GM19372 (cell line): ENCODE measurements around the gene ARL15.
"Not testable (repeated sequence)": the region's sequence is repeated elsewhere in the genome, so short reads cannot be mapped to it uniquely, and the experiment has no call there.

Experiments used
- ATAC-seq: cut with Tn5 transposase; IDR thresholded peaks from one replicate; pipeline ENCODE4 v1.9.1; 2021; ENCODE audit warnings: mild to moderate bottlenecking, low read depth, moderate library complexity; ENCODE audit not compliant: unreplicated experiment

Gene ARL15

DNA sequence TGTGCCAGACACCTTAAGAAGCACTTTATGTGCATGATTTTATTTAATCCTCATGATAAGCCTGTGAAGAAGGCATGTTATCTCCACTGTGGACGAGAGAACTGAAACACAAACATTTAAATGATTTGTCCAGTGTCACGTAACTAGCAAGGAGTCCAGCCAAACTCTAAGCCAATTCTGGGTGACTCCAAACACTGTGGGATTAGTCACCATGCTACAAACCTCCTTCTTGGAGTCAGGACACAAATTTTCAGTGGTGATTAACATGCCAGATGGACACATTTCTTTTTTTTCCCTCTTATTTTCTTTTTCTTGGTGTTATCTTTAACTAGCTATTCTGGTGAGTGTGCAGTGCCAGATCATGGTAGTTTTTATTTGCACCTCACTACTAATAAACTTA lies 433.1 kb downstream of the ARL15 start:
- no peak for ATAC-seq

DNA sequence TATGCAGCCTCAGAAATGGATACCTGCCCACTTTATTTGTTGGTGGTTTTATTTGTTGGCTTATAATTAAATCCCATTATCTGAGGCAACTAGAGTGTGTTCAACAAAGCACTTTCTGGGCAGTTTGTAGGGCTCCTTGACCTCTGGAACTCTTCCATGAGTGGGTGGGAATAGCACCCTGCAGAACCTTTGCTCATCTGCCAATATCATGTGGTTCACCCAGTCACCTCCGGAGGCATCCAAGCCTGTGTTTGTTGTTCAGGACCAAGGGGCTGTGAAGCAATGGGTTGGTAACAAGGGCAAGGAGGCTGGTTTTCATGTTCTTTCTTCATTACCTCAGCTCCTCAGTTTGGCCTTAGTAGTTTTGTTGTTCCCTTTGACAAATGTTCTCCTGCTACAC lies 436.0 kb downstream of the ARL15 start:
- no peak for ATAC-seq

DNA sequence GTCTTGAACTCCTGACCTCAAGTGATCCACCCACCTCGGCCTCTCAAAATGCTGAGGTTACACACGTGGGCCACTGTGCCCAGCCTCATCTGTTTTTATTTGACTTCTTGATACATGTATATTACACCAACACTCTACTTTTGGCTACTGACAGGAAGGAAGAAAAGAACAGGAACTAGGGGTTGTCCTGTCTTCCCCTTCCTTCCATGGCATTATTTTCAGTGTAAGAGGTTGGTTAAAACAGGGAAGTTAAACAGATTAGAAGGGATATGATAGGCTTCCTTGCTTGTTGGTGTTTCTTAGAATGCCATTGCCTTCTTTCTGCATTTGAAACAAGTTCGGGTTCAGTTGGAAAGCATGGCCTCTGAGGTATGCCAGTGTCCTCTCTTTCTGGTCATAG lies 437.1 kb downstream of the ARL15 start:
- no peak for ATAC-seq

DNA sequence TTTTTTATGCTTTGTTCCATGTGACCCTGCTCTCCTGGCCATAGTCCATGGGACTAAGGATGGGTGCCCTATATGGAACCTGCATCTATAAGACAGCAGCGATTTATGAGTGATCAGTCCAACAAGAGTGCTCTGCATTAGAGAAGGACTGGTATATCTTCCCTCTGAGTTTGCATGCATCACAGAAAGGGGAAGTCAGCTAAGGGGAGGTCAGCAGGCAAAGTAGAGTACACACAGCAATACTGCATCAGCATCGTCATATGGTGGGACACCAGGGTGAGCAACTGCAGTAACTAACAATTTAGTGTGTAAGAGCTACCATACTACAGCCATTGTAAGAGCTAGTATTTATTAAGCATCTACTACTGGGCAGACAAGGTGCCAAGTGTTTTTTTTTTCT lies 438.6 kb downstream of the ARL15 start:
- ATAC-seq = no peak

DNA sequence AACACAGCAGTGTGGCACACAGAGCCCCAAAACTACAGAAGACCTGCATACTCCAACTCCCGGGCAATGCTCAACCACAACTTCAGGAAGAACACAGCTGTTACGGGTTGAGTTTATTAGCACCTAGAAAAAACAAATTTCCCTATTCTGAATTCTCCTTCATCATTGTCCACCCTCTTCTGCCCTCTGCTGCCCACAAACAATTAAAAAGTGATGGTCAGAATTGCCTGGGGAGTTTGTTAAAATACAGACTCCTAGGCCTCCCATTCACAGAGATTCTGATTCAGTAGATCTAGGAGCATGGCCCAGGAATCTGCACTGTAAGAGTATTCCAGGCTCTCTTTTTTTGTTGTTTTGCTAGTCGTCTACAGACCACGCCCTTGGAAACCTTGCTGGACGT lies 439.3 kb downstream of the ARL15 start:
- no peak for ATAC-seq

DNA sequence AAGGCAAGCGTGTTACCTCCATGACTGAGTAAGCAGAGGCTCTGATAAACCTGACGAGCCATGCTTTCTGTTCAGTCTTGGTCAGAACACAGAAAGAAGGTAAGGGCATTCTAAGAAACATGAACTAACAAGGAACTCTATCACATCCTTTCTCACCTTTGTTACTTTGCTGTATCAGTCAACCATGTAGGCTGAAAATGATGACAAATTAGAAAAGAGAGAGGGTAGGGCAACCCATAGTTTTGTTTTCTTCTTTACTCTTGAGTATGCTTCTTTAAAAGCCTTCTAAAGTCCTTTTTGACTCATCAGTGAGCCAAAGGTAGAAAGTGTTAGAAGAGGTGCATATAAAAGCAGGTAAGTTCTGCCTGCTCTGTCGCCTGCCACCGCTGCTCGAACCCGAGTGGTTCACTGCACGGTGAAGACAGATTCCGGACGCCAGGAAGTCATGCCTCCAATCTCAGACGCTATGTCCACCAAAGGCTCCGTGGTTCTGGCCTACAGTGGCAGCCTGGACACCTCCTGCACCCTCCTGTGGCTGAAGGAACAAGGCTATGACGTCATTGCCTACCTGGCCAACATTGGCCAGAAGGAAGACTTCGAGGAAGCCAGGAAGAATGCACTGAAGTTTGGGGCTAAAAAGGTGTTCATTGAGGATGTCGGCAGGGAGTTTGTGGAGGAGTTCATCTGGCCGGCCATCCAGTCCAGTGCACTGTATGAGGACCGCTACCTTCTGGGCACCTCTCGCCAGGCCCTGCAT lies 451.5 kb downstream of the ARL15 start:
- ATAC-seq = no peak

DNA sequence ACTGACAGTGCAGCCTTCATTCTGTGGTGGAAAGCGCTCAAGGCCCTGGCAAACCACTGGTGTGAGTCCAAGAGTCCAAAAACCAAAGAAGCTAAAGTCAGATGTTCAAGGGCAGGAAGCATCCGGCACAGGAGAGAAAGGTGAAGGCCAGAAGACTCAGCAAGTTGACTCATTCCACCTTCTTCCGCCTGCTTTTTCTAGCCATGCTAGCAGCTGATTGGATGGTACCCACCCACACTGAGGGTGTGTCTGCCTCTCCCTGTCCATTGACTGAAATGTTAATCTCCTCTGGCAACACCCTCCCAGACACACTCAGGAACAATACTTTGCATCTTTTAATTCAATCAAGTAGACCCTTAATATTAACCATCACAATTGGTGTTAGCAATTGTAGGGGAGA lies 453.9 kb downstream of the ARL15 start:
- no peak for ATAC-seq

DNA sequence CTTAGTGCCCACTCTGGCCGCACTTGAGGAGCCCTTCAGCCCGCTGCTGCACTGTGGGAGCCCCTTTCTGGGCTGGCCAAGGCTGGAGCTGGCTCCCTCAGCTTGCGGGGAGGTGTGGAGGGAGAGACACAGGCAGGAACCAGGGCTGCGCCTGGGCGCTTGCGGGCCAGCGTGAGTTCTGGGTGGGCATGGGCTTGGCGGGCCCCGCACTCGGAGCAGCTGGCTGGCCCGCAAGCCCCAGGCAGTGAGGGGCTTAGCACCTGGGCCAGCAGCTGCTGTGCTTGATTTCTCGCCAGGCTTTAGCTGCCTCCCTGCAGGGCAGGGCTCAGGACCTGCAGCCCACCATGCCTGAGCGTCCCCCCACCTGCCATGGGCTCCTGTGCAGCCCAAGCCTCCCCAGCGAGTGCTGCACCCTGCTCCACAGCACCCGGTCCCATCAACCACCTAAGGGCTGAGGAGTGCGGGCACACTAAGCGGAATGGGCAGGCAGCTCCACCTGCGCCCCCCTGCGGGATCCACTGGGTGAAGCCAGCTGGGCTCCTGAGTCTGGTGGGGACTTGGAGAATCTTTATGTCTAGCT lies 473.4 kb downstream of the ARL15 start:
- not testable (repeated sequence) for ATAC-seq

DNA sequence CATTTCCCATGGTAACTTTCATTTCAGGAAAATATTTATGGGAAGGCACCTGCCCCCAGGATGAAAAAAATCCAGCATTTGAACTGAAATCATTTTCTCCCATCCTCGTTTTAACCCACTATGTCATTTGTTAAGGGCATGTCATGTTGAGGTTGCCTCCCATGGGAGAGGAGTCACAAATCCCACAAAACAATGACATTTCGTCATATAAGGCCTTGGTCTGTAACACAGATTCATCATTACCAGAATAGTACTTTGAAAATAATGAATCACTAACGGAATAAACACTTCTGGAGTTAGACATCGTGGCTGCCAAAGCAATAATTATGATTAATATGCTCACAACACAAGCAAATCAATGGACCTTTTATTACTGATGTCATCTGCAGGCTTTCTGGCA lies 475.9 kb downstream of the ARL15 start:
- ATAC-seq = no peak
